HFF-Myc (cell line): ENCODE results near the gene DOCK1.

Experiments
- DNase-seq: peaks from one replicate; pipeline ENCODE4 v3.0.0-alpha.2; 2011; ENCODE audit warnings: low read depth; ENCODE audit errors: extremely low read depth
- H3K4me3 ChIP-seq: replicated peaks from 2 replicates; pipeline ENCODE4 v1.5.1; 2011; ENCODE audit warnings: low read depth, mild to moderate bottlenecking, control low read depth, low read length
- TF ChIP-seq, protein P1 (sequence below): IDR thresholded peaks from 2 replicates; pipeline ENCODE4 v1.5.1; 2012; ENCODE audit warnings: mild to moderate bottlenecking, low read depth, low read length, control low read depth; ENCODE audit errors: missing control alignments

DOCK1 gene

DNA sequence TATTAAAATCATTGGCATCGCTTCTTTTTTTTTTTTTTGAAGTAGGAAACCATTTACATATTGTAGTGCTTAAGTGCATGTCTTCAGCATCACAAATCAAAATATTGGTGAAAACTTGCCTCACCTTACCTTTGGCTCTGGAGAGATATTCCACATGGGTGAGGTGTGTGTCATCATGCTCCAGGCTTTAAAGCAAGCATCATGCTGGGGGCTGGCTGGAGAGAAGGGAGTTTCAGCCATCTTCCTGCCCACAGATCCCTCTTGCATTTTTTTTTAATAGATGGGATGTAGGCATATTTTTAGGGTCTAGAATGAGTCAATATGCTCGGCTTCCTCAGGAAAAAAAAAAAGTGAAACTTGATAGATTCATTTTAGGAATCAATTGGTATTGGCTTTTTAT lies 293.5 kb downstream of the DOCK1 start:
- no peak for DNase-seq
- no peak overlapping the region for H3K4me3 ChIP-seq
- TF ChIP-seq, protein P1, sequence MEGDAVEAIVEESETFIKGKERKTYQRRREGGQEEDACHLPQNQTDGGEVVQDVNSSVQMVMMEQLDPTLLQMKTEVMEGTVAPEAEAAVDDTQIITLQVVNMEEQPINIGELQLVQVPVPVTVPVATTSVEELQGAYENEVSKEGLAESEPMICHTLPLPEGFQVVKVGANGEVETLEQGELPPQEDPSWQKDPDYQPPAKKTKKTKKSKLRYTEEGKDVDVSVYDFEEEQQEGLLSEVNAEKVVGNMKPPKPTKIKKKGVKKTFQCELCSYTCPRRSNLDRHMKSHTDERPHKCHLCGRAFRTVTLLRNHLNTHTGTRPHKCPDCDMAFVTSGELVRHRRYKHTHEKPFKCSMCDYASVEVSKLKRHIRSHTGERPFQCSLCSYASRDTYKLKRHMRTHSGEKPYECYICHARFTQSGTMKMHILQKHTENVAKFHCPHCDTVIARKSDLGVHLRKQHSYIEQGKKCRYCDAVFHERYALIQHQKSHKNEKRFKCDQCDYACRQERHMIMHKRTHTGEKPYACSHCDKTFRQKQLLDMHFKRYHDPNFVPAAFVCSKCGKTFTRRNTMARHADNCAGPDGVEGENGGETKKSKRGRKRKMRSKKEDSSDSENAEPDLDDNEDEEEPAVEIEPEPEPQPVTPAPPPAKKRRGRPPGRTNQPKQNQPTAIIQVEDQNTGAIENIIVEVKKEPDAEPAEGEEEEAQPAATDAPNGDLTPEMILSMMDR, result no peak

- no peak overlapping the region for H3K4me3 ChIP-seq
- DNase-seq, result no peak
- TF ChIP-seq, protein P1, result no peak
These were observed 295.4 kb downstream of the DOCK1 start for GRCh38 chr10:127200646-127201045.

- DNase-seq, result no peak
- H3K4me3 ChIP-seq, result no peak overlapping the region
- TF ChIP-seq, protein P1, result no peak
These were observed 297.8 kb downstream of the DOCK1 start for GRCh38 chr10:127203067-127203466.

DNA sequence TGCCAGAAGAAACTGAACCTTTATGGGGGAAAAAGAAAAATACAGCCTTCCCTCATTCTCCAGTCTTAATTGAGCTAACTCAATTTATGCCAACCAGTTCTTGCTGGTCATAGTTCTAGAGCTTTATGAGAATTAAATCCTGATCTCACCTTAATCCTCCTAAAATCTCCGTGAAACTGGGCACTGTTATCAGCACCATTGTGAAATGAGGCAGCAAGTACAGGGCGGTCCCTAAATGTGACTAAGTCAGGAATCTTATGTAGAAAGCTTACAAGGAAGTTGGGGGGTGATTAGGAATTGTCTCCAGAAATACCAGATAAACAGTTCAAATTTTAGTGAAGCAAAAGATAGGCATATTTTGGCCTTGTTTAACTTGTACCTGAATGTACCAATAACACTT lies 301.9 kb downstream of the DOCK1 start:
- H3K4me3 ChIP-seq, result no peak overlapping the region
- no peak for DNase-seq
- TF ChIP-seq, protein P1, result no peak

DNA sequence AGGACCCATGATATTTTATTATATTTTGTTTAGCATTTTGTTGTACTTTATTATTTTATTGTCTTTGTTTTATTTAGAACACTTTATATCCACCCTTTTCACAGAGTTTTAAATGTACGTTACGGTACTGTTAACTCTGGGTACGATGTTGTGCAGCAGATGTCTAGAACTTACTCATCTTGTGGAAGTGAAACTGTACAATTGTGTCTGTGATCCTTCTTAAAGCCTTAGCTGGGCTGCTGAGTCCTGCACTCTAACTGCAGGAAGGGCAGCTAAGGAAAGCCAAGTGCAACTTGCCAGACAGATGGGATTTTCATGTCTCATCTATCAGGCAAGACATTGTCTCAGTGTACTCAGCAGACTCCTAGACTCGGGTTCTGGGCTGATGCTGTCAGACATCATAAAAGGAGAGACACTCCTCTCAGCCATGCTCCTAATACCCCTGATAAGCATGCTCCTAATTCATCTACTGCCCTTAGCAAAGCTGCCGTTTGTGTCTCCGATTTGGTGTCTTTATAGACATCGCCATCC lies 305.8 kb downstream of the DOCK1 start:
- TF ChIP-seq, protein P1, result no peak
- no peak for DNase-seq
- no peak overlapping the region for H3K4me3 ChIP-seq

- no peak for DNase-seq
- TF ChIP-seq, protein P1, result no peak
- H3K4me3 ChIP-seq, result no peak overlapping the region
These were observed 310.6 kb downstream of the DOCK1 start for GRCh38 chr10:127215866-127216265.

GRCh38 chr10:127216274-127216673 lies 311.0 kb downstream of the DOCK1 start:
- TF ChIP-seq, protein P1, result no peak
- H3K4me3 ChIP-seq, result no peak overlapping the region
- DNase-seq, result no peak
